ENCODE measurements around the gene LRRTM4. TPM values are rescaled to one million over a fixed set of nuclear protein-coding genes. Genes with fewer than 3 reads are reported as not detected.

The LRRTM4 gene
- total and polyA plus RNA-seq, 10 of the 15 experiments (the other 5 are each of a cell fraction or from before 2014, with no cell fraction given), result 0.01 to 1.0 TPM; not detected in 8

DNA sequence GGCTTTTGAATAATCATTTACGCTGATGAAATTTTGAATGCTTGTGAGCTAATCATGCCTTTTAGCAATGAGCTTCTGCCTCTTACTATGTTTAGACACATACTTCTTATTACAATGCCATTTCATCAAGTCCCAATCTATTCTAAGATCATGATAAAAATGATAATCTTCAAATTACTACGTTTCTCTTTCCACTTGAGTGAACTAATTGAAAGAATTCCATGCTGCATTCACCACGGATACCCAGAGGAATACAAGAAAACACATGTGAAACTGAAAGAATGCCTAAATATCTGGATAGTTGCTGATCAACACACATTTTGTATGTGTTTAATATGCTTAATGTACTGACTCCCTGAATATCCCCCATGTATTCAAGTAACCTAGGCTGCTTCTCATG, 62.3 kb downstream of the LRRTM4 start:
- intact Hi-C loops (cut with micrococcal nuclease; ENCODE audit: unreplicated experiment), result no loop called here
- no TSS peak for BruUV-seq (replicated peaks)
- no peaks in the 10 kb centered on the region for H3K27me3 ChIP-seq (replicated peaks in 1 of 2; ENCODE audit: control insufficient read depth in 2 of 2, insufficient read depth in 2 of 2, low read length in 1 of 2)
- no peak overlapping the region for H3K4me2 ChIP-seq (ENCODE audit: control insufficient read depth, insufficient read depth)
- DNase-seq (ENCODE audit: low read depth, low spot score) (no peak), ATAC-seq (no peak), FAIRE-seq (no peak)
- no peak for TF ChIP-seq CEBPZ (IDR thresholded peaks at IDR 0.05; ENCODE audit: low read depth, low read length)
- TF ChIP-seq SIN3A (IDR thresholded peaks at IDR 0.05; ENCODE audit: low read depth, low read length), result no peak
- TF ChIP-seq NBN (IDR thresholded peaks at IDR 0.05), result no peak
- TF ChIP-seq MEF2B (IDR thresholded peaks at IDR 0.05; ENCODE audit: partially characterized antibody, poor library complexity, severe bottlenecking), result no peak
- no peak for TF ChIP-seq GABPA (IDR thresholded peaks at IDR 0.05; ENCODE audit: low read depth)
- TF ChIP-seq, protein P1, sequence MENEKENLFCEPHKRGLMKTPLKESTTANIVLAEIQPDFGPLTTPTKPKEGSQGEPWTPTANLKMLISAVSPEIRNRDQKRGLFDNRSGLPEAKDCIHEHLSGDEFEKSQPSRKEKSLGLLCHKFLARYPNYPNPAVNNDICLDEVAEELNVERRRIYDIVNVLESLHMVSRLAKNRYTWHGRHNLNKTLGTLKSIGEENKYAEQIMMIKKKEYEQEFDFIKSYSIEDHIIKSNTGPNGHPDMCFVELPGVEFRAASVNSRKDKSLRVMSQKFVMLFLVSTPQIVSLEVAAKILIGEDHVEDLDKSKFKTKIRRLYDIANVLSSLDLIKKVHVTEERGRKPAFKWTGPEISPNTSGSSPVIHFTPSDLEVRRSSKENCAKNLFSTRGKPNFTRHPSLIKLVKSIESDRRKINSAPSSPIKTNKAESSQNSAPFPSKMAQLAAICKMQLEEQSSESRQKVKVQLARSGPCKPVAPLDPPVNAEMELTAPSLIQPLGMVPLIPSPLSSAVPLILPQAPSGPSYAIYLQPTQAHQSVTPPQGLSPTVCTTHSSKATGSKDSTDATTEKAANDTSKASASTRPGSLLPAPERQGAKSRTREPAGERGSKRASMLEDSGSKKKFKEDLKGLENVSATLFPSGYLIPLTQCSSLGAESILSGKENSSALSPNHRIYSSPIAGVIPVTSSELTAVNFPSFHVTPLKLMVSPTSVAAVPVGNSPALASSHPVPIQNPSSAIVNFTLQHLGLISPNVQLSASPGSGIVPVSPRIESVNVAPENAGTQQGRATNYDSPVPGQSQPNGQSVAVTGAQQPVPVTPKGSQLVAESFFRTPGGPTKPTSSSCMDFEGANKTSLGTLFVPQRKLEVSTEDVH (IDR thresholded peaks at IDR 0.05; ENCODE audit: low read depth, partially characterized antibody), result no peak
- no peak for TF ChIP-seq ZNF622 (IDR thresholded peaks at IDR 0.05)
- no peak for TF ChIP-seq HDAC6 (IDR thresholded peaks at IDR 0.05; ENCODE audit: unreplicated experiment)
- no peak for TF ChIP-seq MYC (IDR thresholded peaks at IDR 0.05; ENCODE audit: insufficient read depth, insufficient read length, insufficient replicate concordance, low read length, severe bottlenecking)
- TF ChIP-seq, protein P2, sequence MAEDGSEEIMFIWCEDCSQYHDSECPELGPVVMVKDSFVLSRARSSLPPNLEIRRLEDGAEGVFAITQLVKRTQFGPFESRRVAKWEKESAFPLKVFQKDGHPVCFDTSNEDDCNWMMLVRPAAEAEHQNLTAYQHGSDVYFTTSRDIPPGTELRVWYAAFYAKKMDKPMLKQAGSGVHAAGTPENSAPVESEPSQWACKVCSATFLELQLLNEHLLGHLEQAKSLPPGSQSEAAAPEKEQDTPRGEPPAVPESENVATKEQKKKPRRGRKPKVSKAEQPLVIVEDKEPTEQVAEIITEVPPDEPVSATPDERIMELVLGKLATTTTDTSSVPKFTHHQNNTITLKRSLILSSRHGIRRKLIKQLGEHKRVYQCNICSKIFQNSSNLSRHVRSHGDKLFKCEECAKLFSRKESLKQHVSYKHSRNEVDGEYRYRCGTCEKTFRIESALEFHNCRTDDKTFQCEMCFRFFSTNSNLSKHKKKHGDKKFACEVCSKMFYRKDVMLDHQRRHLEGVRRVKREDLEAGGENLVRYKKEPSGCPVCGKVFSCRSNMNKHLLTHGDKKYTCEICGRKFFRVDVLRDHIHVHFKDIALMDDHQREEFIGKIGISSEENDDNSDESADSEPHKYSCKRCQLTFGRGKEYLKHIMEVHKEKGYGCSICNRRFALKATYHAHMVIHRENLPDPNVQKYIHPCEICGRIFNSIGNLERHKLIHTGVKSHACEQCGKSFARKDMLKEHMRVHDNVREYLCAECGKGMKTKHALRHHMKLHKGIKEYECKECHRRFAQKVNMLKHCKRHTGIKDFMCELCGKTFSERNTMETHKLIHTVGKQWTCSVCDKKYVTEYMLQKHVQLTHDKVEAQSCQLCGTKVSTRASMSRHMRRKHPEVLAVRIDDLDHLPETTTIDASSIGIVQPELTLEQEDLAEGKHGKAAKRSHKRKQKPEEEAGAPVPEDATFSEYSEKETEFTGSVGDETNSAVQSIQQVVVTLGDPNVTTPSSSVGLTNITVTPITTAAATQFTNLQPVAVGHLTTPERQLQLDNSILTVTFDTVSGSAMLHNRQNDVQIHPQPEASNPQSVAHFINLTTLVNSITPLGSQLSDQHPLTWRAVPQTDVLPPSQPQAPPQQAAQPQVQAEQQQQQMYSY (CRISPR knock-in tag; IDR thresholded peaks at IDR 0.05), result no peak
- TF ChIP-seq MAX (IDR thresholded peaks at IDR 0.05; ENCODE audit: low read depth, low read length), result no peak
- TF ChIP-seq ZNF217 (IDR thresholded peaks at IDR 0.05), result no peak
- TF ChIP-seq, protein P3, sequence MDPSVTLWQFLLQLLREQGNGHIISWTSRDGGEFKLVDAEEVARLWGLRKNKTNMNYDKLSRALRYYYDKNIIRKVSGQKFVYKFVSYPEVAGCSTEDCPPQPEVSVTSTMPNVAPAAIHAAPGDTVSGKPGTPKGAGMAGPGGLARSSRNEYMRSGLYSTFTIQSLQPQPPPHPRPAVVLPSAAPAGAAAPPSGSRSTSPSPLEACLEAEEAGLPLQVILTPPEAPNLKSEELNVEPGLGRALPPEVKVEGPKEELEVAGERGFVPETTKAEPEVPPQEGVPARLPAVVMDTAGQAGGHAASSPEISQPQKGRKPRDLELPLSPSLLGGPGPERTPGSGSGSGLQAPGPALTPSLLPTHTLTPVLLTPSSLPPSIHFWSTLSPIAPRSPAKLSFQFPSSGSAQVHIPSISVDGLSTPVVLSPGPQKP (IDR thresholded peaks at IDR 0.05; ENCODE audit: low read depth, low read length), result no peak
- no peak for TF ChIP-seq TCF12 (IDR thresholded peaks at IDR 0.05; ENCODE audit: low read depth, low read length)
- in situ Hi-C loops (cut with MboI), result no loop called here
- no peak overlapping the region for H2AFZ ChIP-seq (ENCODE audit: control insufficient read depth, low read depth, low read length)
- ChIA-PET SMC1A (ENCODE audit: uncharacterized antibody, unreplicated experiment) (no interaction called here), RAD21 (ENCODE audit: unreplicated experiment) (no interaction called here), CTCF (interaction anchor here (1.0 kb wide), 1 partner anchor 1401 kb away, joined by 3 read pairs; no protein-coding TSS in a partner anchor), POLR2A (no interaction called here)
- WGBS (ENCODE audit: insufficient coverage, insufficient replicate concordance, low lambda C conversion rate, missing lambda C conversion rate), result 15% methylated on average over 3 of the region's 3 CpGs
- H3K9me3 ChIP-seq (replicated peaks; ENCODE audit: control insufficient read depth, insufficient read depth, low read length), result no peaks in the 10 kb centered on the region
- no peaks in the 10 kb centered on the region for H3K79me2 ChIP-seq (ENCODE audit: control insufficient read depth, insufficient read depth, low read length)
- no peak overlapping the region for H3K4me3 ChIP-seq
- no peak overlapping the region for H3K9ac ChIP-seq (ENCODE audit: control insufficient read depth, insufficient read depth, low read length)
- H3K4me1 ChIP-seq (ENCODE audit: control insufficient read depth, insufficient read depth, low read length), result no peaks in the 10 kb centered on the region
- H4K20me1 ChIP-seq (ENCODE audit: control insufficient read depth, insufficient read depth), result no peaks in the 10 kb centered on the region
- no peaks in the 10 kb centered on the region for H3K36me3 ChIP-seq (ENCODE audit: control insufficient read depth in 2 of 2, insufficient read depth in 2 of 2, low read length in 1 of 2)
- H3K27ac ChIP-seq (ENCODE audit: control insufficient read depth, insufficient read depth), result no peak overlapping the region

Measured in GM12878 (cell line).